ENCODE measurements around the gene FOXA1.

The FOXA1 gene

DNA sequence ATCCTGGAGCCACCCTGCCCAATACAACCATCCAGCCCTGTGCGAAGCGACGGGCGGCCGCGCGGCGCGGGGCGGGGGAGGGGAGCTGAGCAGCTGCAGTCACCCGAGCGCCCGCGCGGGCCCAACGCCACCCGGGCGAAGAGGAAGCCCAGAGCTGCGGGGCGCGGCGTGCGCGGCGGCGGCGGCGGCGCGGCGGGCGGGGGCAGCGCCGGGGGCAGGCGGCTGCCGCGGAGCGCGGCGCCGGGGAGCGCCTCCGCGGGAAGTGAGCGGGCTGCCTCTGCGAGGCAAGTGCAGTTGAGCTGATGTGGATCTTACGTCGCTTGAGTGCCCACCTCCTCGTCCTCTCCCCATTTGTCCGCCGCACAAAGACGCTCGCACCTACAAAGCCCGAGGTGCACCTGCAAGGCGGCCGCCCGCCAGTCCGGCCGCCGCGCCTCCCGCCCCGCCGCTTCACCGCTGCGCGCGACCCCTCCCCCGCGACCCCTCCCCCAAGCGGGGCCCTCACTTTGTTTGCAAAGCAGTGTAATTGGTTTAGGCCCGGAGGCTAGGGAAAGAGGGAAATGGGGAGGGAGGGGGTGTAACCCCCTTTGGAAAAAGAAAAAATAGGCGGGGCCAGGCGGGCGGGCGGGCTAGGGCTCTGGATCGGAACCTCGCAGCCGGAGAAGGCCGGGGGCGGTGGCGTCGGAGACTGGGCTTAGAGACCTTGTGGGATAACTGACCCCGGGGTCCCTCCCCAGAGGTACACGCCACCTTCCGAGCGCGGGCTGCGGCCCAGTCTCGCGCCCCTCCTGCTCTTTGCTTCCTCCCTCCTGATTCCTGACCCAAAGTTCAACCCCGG is at the start of gene FOXA1, which contains the start of gene TTC6:
FOXA1 (minus strand) TSS at position 279 of the 838 bp plus-strand sequence; CDS start at position 2, 277 bp downstream.
TTC6 (plus strand) TSS at position 659 of the 838 bp plus-strand sequence. CDS start 26,436 bp downstream, outside the sequence.
- Histone ChIP-seq H3K27me3 (ENCODE audit: control insufficient read depth in 1 of 2, insufficient read depth in 2 of 2, low read length in 2 of 2) (peaks cover 85 to 96% of the 10 kb centered on the region in 2 donors), H3K9ac (ENCODE audit: low read length) (no peak within 1 kb of the TSS), H3K4me1 (ENCODE audit: insufficient read depth, low read length) (peaks cover 17% of the 10 kb centered on the region), H3K36me3 (ENCODE audit: insufficient read depth, low read length) (no peaks in the 10 kb centered on the region), H3K27ac (ENCODE audit: low read depth, low read length) (no peak within 1 kb of the TSS), H3K9me3 (ENCODE audit: low read length) (no peaks in the 10 kb centered on the region), H3K4me3 (ENCODE audit: low read depth in 1 of 2, low read length in 2 of 2) (peak within 1 kb of the TSS in 1 of 2 donors; percentile 4)

GRCh38 chr14:37643701-37644100 is 48.7 kb upstream of the FOXA1 start:
- no peak overlapping the region for H3K4me3 ChIP-seq (ENCODE audit: low read depth in 1 of 2, low read length in 2 of 2)
- H3K36me3 ChIP-seq (ENCODE audit: insufficient read depth, low read length): no peaks in the 10 kb centered on the region

GRCh38 chr14:37642125-37642524 is 47.1 kb upstream of the FOXA1 start:
- H3K4me3 ChIP-seq (ENCODE audit: low read depth in 1 of 2, low read length in 2 of 2): no peak overlapping the region
- no peaks in the 10 kb centered on the region for H3K36me3 ChIP-seq (ENCODE audit: insufficient read depth, low read length)
- no peaks in the 10 kb centered on the region for H3K4me1 ChIP-seq (ENCODE audit: insufficient read depth, low read length)
- no peak overlapping the region for H3K27ac ChIP-seq (ENCODE audit: low read depth, low read length)
- H3K27me3 ChIP-seq (ENCODE audit: control insufficient read depth in 1 of 2, insufficient read depth in 2 of 2, low read length in 2 of 2): no peaks in the 10 kb centered on the region
- no peak overlapping the region for H3K9ac ChIP-seq (ENCODE audit: low read length)
- no peaks in the 10 kb centered on the region for H3K9me3 ChIP-seq (ENCODE audit: low read length)

More at GRCh38 chr14:37643701-37644100, 48.7 kb upstream of the FOXA1 start:
- H3K4me1 ChIP-seq (ENCODE audit: insufficient read depth, low read length): no peaks in the 10 kb centered on the region
- no peak overlapping the region for H3K27ac ChIP-seq (ENCODE audit: low read depth, low read length)
- no peak overlapping the region for H3K9ac ChIP-seq (ENCODE audit: low read length)
- H3K9me3 ChIP-seq (ENCODE audit: low read length): no peaks in the 10 kb centered on the region
- H3K27me3 ChIP-seq (ENCODE audit: control insufficient read depth in 1 of 2, insufficient read depth in 2 of 2, low read length in 2 of 2): no peaks in the 10 kb centered on the region

GRCh38 chr14:37641117-37641516 is 46.1 kb upstream of the FOXA1 start:
- no peak overlapping the region for H3K27ac ChIP-seq (ENCODE audit: low read depth, low read length)

DNA sequence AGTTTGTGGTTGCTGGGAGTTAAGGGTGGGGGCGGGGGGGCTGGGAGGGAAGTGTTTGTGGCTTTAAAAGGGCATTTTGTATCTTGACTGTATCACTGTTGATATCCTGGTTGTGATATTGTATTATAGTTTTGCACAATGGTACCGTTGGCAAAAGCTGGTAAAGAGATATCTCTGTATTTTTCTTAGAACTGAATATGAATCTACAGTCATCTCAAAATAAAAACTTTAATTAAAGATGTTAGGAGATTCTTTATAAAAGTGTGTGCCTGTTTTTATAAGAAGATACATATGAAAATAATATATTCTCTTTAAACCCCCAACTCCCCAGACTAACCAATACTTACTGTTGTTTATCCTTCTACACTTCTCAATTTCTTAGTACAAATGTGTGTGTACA is 43.5 kb upstream of the FOXA1 start:
- Histone ChIP-seq H3K4me3 (ENCODE audit: low read depth in 1 of 2, low read length in 2 of 2) (no peak overlapping the region), H3K36me3 (ENCODE audit: insufficient read depth, low read length) (no peaks in the 10 kb centered on the region), H3K9me3 (ENCODE audit: low read length) (no peaks in the 10 kb centered on the region), H3K9ac (ENCODE audit: low read length) (no peak overlapping the region), H3K4me1 (ENCODE audit: insufficient read depth, low read length) (no peaks in the 10 kb centered on the region), H3K27me3 (ENCODE audit: control insufficient read depth in 1 of 2, insufficient read depth in 2 of 2, low read length in 2 of 2) (no peaks in the 10 kb centered on the region), H3K27ac (ENCODE audit: low read depth, low read length) (no peak overlapping the region)

More at GRCh38 chr14:37641117-37641516, 46.1 kb upstream of the FOXA1 start:
- Histone ChIP-seq H3K27me3 (ENCODE audit: control insufficient read depth in 1 of 2, insufficient read depth in 2 of 2, low read length in 2 of 2) (no peaks in the 10 kb centered on the region), H3K4me3 (ENCODE audit: low read depth in 1 of 2, low read length in 2 of 2) (no peak overlapping the region), H3K9me3 (ENCODE audit: low read length) (no peaks in the 10 kb centered on the region), H3K4me1 (ENCODE audit: insufficient read depth, low read length) (no peaks in the 10 kb centered on the region), H3K9ac (ENCODE audit: low read length) (no peak overlapping the region), H3K36me3 (ENCODE audit: insufficient read depth, low read length) (no peaks in the 10 kb centered on the region)

- H3K4me3 ChIP-seq (ENCODE audit: low read depth in 1 of 2, low read length in 2 of 2): no peak overlapping the region
- H3K27ac ChIP-seq (ENCODE audit: low read depth, low read length): no peak overlapping the region
- H3K9ac ChIP-seq (ENCODE audit: low read length): no peak overlapping the region
- H3K4me1 ChIP-seq (ENCODE audit: insufficient read depth, low read length): no peaks in the 10 kb centered on the region
- H3K9me3 ChIP-seq (ENCODE audit: low read length): no peaks in the 10 kb centered on the region
- H3K36me3 ChIP-seq (ENCODE audit: insufficient read depth, low read length): no peaks in the 10 kb centered on the region
- H3K27me3 ChIP-seq (ENCODE audit: control insufficient read depth in 1 of 2, insufficient read depth in 2 of 2, low read length in 2 of 2): no peaks in the 10 kb centered on the region
These were observed 42.3 kb upstream of the FOXA1 start for GRCh38 chr14:37637341-37637740.

- no peaks in the 10 kb centered on the region for H3K36me3 ChIP-seq (ENCODE audit: insufficient read depth, low read length)
- H3K4me3 ChIP-seq (ENCODE audit: low read depth in 1 of 2, low read length in 2 of 2): no peak overlapping the region
- no peaks in the 10 kb centered on the region for H3K9me3 ChIP-seq (ENCODE audit: low read length)
- peaks cover 11 to 16% of the 10 kb centered on the region in 2 donors for H3K27me3 ChIP-seq (ENCODE audit: control insufficient read depth in 1 of 2, insufficient read depth in 2 of 2, low read length in 2 of 2)
- H3K4me1 ChIP-seq (ENCODE audit: insufficient read depth, low read length): no peaks in the 10 kb centered on the region
- no peak overlapping the region for H3K27ac ChIP-seq (ENCODE audit: low read depth, low read length)
- H3K9ac ChIP-seq (ENCODE audit: low read length): no peak overlapping the region
These were observed 30.8 kb upstream of the FOXA1 start for GRCh38 chr14:37625597-37626595.

- H3K9me3 ChIP-seq (ENCODE audit: low read length): no peaks in the 10 kb centered on the region
- H3K27me3 ChIP-seq (ENCODE audit: control insufficient read depth in 1 of 2, insufficient read depth in 2 of 2, low read length in 2 of 2): peaks cover 15 to 16% of the 10 kb centered on the region in 2 donors
- no peaks in the 10 kb centered on the region for H3K36me3 ChIP-seq (ENCODE audit: insufficient read depth, low read length)
- no peak overlapping the region for H3K4me3 ChIP-seq (ENCODE audit: low read depth in 1 of 2, low read length in 2 of 2)
- H3K27ac ChIP-seq (ENCODE audit: low read depth, low read length): no peak overlapping the region
- H3K9ac ChIP-seq (ENCODE audit: low read length): no peak overlapping the region
- H3K4me1 ChIP-seq (ENCODE audit: insufficient read depth, low read length): no peaks in the 10 kb centered on the region
These were observed 28.9 kb upstream of the FOXA1 start for GRCh38 chr14:37623971-37624370.

- Histone ChIP-seq H3K4me1 (ENCODE audit: insufficient read depth, low read length) (no peaks in the 10 kb centered on the region), H3K9ac (ENCODE audit: low read length) (no peak overlapping the region), H3K27ac (ENCODE audit: low read depth, low read length) (no peak overlapping the region), H3K9me3 (ENCODE audit: low read length) (no peaks in the 10 kb centered on the region), H3K4me3 (ENCODE audit: low read depth in 1 of 2, low read length in 2 of 2) (no peak overlapping the region), H3K36me3 (ENCODE audit: insufficient read depth, low read length) (no peaks in the 10 kb centered on the region), H3K27me3 (ENCODE audit: control insufficient read depth in 1 of 2, insufficient read depth in 2 of 2, low read length in 2 of 2) (peaks cover 15 to 16% of the 10 kb centered on the region in 2 donors)
These were observed 28.4 kb upstream of the FOXA1 start for GRCh38 chr14:37623426-37623951.

DNA sequence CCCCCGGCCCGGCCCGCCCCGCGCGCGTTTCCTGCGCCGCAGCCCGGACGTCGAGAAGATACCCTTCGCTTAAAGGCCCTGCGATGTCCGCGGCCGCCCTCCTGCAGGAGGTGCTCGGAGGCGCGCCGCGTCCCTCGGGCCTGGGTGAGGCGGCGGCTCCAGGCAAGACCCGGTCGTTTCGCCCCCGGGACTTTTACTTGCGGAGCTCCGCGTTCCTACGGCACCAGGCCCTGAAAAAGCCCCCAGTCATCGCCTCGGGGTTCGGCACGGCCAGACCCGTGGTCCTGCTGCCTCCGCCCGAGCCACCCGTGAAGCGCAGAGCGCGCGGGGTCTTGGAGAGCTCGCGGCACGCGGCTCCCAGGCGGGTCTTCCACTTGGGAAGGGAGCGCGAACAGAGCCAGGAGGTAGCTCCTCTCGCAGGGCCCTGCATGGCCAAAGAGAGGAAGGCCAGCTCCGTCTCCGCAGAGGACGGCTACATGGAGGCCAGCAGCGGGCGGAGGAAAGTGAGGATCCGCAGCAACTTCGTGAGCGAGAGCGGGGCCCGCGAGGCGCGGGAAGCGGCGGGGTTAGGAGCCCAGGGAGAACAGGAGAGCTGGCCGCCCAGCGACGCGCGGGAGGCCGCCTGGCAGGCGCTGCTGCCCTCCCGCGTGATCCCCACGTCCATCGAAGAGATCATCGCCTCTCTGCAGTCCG is 27.3 kb upstream of the FOXA1 start:
- Histone ChIP-seq H3K27ac (ENCODE audit: low read depth, low read length) (no peak overlapping the region), H3K27me3 (ENCODE audit: control insufficient read depth in 1 of 2, insufficient read depth in 2 of 2, low read length in 2 of 2) (peaks cover 15 to 16% of the 10 kb centered on the region in 2 donors), H3K9me3 (ENCODE audit: low read length) (no peaks in the 10 kb centered on the region), H3K36me3 (ENCODE audit: insufficient read depth, low read length) (no peaks in the 10 kb centered on the region), H3K4me1 (ENCODE audit: insufficient read depth, low read length) (no peaks in the 10 kb centered on the region), H3K9ac (ENCODE audit: low read length) (no peak overlapping the region), H3K4me3 (ENCODE audit: low read depth in 1 of 2, low read length in 2 of 2) (no peak overlapping the region)

All from muscle layer of colon (tissue), 2 donors.